WTC11 (cell line): Measurements from ENCODE around the gene ARSK. TPM values are rescaled to one million over a fixed set of nuclear protein-coding genes. Genes with fewer than 3 reads are reported as not detected.

ENCODE experiments used
- ATAC-seq: fragments of 200-7000 bp; cut with Tn5 transposase; 2 replicates; pipeline ENCODE4 v1.10.0; 2021; ENCODE audit warnings: mild to moderate bottlenecking, moderate library complexity
- CTCF ChIA-PET: fragments of 300-600 bp; sonication (Branson Sonifier 250); formaldehyde crosslinking; loops from one replicate; lab custom pipeline; 2021; ENCODE audit warnings: antibody characterized with exemption; lab: Charles Lee
- POLR2A ChIA-PET: fragments of 350-600 bp; sonication (Branson Sonifier 250); formaldehyde crosslinking; loops from one replicate; lab custom pipeline; 2021; ENCODE audit warnings: antibody characterized with exemption; lab: Charles Lee
- DNase-seq: peaks from one replicate; pipeline ENCODE4 v3.0.0; 2021; ENCODE audit warnings: low spot score
- H3K27ac Mint-ChIP-seq: 2 replicates; pipeline ENCODE4 v1.8.0; 2021; ENCODE audit warnings: mixed read lengths
- H3K27me3 Mint-ChIP-seq: 2 replicates; pipeline ENCODE4 v1.8.0; 2021; ENCODE audit warnings: low read depth, mild to moderate bottlenecking, moderate library complexity, mixed read lengths
- H3K36me3 Mint-ChIP-seq: 2 replicates; pipeline ENCODE4 v1.8.0; 2021; ENCODE audit warnings: mixed read lengths
- H3K4me1 Mint-ChIP-seq: 2 replicates; pipeline ENCODE4 v1.8.0; 2022; ENCODE audit warnings: mixed read lengths
- H3K4me3 Mint-ChIP-seq: 2 replicates; pipeline ENCODE4 v1.8.0; 2021; ENCODE audit warnings: mild to moderate bottlenecking, moderate library complexity, mixed read lengths
- H3K9me3 Mint-ChIP-seq: 2 replicates; pipeline ENCODE4 v1.8.0; 2021; ENCODE audit warnings: mixed read lengths
- CREM ChIP-seq: sonication (generic); formaldehyde crosslinking; IDR thresholded peaks from 2 replicates; pipeline ENCODE4 v1.8.1; 2022; ENCODE audit warnings: mild to moderate bottlenecking, missing genetic modification reagents, moderate library complexity
- HMGA2 ChIP-seq: fragments of 250-450 bp; sonication (Bioruptor Pico); IDR thresholded peaks from 2 replicates; pipeline ENCODE4 v1.4.0; 2021; ENCODE audit warnings: mild to moderate bottlenecking, moderate library complexity
- IRF2 ChIP-seq: sonication (generic); formaldehyde crosslinking; IDR thresholded peaks from 2 replicates; pipeline ENCODE4 v1.8.0; 2022; ENCODE audit warnings: low read depth, missing genetic modification reagents, borderline replicate concordance
- NFYB ChIP-seq: sonication (generic); formaldehyde crosslinking; conservative IDR thresholded peaks from 2 replicates; pipeline ENCODE4 v1.8.0; 2022; ENCODE audit warnings: low read depth, missing genetic modification reagents
- NR1H2 ChIP-seq: sonication (generic); formaldehyde crosslinking; IDR thresholded peaks from 2 replicates; pipeline ENCODE4 v1.9.0; 2021; ENCODE audit warnings: mild to moderate bottlenecking, moderate library complexity, missing genetic modification reagents
- NR3C1 ChIP-seq: sonication (generic); formaldehyde crosslinking; conservative IDR thresholded peaks from 2 replicates; pipeline ENCODE4 v1.8.1; 2023; ENCODE audit warnings: low read depth, mild to moderate bottlenecking, missing genetic modification reagents
- RORB ChIP-seq: fragments of 250-450 bp; sonication (Bioruptor Pico); IDR thresholded peaks from 2 replicates; pipeline ENCODE4 v1.9.0; 2021; ENCODE audit warnings: mild to moderate bottlenecking
- SOX15 ChIP-seq: fragments of 250-450 bp; sonication (Bioruptor Pico); IDR thresholded peaks from 2 replicates; pipeline ENCODE4 v1.9.0; 2021; ENCODE audit warnings: mild to moderate bottlenecking
- TCF7 ChIP-seq: sonication (generic); formaldehyde crosslinking; IDR thresholded peaks from 2 replicates; pipeline ENCODE4 v1.8.0; 2022; ENCODE audit warnings: mild to moderate bottlenecking, low read depth, missing genetic modification reagents, moderate library complexity
- TEAD1 ChIP-seq: sonication (generic); formaldehyde crosslinking; IDR thresholded peaks from 2 replicates; pipeline ENCODE4 v1.8.0; 2022; ENCODE audit warnings: mild to moderate bottlenecking, missing genetic modification reagents
- ZBTB21 ChIP-seq: sonication (generic); formaldehyde crosslinking; IDR thresholded peaks from 2 replicates; pipeline ENCODE4 v1.8.1; 2023; ENCODE audit warnings: mild to moderate bottlenecking, missing genetic modification reagents, borderline replicate concordance
- ZNF263 ChIP-seq: sonication (generic); formaldehyde crosslinking; IDR thresholded peaks from 2 replicates; pipeline ENCODE4 v1.8.1; 2022; ENCODE audit warnings: low read depth, mild to moderate bottlenecking, moderate library complexity, missing genetic modification reagents
- ZNF416 ChIP-seq: fragments of 250-450 bp; sonication (Bioruptor Pico); IDR thresholded peaks from 2 replicates; pipeline ENCODE4 v1.9.0; 2021; ENCODE audit warnings: mild to moderate bottlenecking, inconsistent platforms
- total RNA-seq: library from RNA; stranded (reverse); gene quantifications from 3 replicates; pipeline ENCODE4 v1.2.3, GENCODE V29; 2021
- TF ChIP-seq, protein P1 (sequence below): fragments of 200-600 bp; IDR thresholded peaks from 2 replicates; pipeline ENCODE4 v1.8.0; 2022; ENCODE audit warnings: antibody characterized with exemption
- TF ChIP-seq, protein P2 (sequence below): sonication (generic); formaldehyde crosslinking; IDR thresholded peaks from 2 replicates; pipeline ENCODE4 v1.8.1; 2023; ENCODE audit warnings: mild to moderate bottlenecking, missing genetic modification reagents
- TF ChIP-seq, protein P3 (sequence below): sonication (generic); formaldehyde crosslinking; conservative IDR thresholded peaks from 2 replicates; pipeline ENCODE4 v1.8.1; 2022; ENCODE audit warnings: mild to moderate bottlenecking, missing genetic modification reagents
- TF ChIP-seq, protein P4 (sequence below): sonication (generic); formaldehyde crosslinking; IDR thresholded peaks from 2 replicates; pipeline ENCODE4 v1.8.1; 2022; ENCODE audit warnings: mild to moderate bottlenecking, moderate library complexity, missing genetic modification reagents
- TF ChIP-seq, protein P5 (sequence below): sonication (generic); formaldehyde crosslinking; IDR thresholded peaks from 2 replicates; pipeline ENCODE4 v1.8.0; 2022; ENCODE audit warnings: mild to moderate bottlenecking, missing genetic modification reagents

Gene ARSK
- total RNA-seq, 1 experiment from 2014 or later: 15.1 TPM

- H3K27me3 Mint-ChIP-seq: no peaks in the 10 kb centered on the region
- no peaks in the 10 kb centered on the region for H3K9me3 Mint-ChIP-seq
- DNase-seq (no peak), ATAC-seq (no peak)
- H3K36me3 Mint-ChIP-seq: peaks cover 36% of the 10 kb centered on the region
- H3K27ac Mint-ChIP-seq: no peak overlapping the region
- POLR2A ChIA-PET: no interaction called here
- CTCF ChIA-PET: no interaction called here
- TF ChIP-seq NR1H2 (CRISPR knock-in tag) (no peak), ZBTB21 (CRISPR knock-in tag) (no peak), ZNF263 (CRISPR knock-in tag) (no peak), TCF7 (no peak), CREM (CRISPR knock-in tag) (no peak), SOX15 (CRISPR knock-in tag) (no peak), TEAD1 (CRISPR knock-in tag) (no peak)
- TF ChIP-seq, protein P1, sequence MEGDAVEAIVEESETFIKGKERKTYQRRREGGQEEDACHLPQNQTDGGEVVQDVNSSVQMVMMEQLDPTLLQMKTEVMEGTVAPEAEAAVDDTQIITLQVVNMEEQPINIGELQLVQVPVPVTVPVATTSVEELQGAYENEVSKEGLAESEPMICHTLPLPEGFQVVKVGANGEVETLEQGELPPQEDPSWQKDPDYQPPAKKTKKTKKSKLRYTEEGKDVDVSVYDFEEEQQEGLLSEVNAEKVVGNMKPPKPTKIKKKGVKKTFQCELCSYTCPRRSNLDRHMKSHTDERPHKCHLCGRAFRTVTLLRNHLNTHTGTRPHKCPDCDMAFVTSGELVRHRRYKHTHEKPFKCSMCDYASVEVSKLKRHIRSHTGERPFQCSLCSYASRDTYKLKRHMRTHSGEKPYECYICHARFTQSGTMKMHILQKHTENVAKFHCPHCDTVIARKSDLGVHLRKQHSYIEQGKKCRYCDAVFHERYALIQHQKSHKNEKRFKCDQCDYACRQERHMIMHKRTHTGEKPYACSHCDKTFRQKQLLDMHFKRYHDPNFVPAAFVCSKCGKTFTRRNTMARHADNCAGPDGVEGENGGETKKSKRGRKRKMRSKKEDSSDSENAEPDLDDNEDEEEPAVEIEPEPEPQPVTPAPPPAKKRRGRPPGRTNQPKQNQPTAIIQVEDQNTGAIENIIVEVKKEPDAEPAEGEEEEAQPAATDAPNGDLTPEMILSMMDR: no peak
- TF ChIP-seq, protein P2, sequence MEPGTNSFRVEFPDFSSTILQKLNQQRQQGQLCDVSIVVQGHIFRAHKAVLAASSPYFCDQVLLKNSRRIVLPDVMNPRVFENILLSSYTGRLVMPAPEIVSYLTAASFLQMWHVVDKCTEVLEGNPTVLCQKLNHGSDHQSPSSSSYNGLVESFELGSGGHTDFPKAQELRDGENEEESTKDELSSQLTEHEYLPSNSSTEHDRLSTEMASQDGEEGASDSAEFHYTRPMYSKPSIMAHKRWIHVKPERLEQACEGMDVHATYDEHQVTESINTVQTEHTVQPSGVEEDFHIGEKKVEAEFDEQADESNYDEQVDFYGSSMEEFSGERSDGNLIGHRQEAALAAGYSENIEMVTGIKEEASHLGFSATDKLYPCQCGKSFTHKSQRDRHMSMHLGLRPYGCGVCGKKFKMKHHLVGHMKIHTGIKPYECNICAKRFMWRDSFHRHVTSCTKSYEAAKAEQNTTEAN (CRISPR knock-in tag): no peak
- no peak overlapping the region for H3K4me3 Mint-ChIP-seq
- H3K4me1 Mint-ChIP-seq: no peaks in the 10 kb centered on the region; the same call in 1 of the 2 replicates
These were observed 35.2 kb upstream of the ARSK start for GRCh38 chr5:95519681-95520080.

DNA sequence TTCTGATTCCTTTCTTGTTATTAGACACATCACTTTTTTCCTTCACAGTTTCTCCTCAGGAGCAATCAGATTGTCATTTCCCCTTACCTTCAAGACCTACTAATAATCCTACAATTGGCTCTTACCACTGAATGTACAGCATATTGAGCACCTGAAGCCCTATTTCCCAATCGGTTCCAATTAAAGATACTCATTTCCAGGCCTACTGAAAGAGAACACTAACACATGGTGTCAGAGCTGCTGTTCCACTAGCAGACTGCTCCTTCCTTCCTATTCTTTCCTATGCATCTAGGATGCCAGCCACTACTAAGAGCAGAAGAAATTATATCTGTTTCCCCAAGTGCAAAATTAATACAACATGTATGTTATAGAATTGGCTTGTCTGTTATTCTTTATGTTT lies 34.7 kb upstream of the ARSK start:
- DNase-seq: no peak
- ChIA-PET POLR2A (no interaction called here), CTCF (no interaction called here)
- Mint-ChIP-seq H3K9me3 (no peaks in the 10 kb centered on the region), H3K27ac (no peak overlapping the region), H3K4me3 (no peak overlapping the region), H3K27me3 (no peaks in the 10 kb centered on the region), H3K36me3 (peaks cover 34% of the 10 kb centered on the region), H3K4me1 (no peaks in the 10 kb centered on the region; the same call in 1 of the 2 replicates)
- ATAC-seq: no peak
- TF ChIP-seq, protein P3, sequence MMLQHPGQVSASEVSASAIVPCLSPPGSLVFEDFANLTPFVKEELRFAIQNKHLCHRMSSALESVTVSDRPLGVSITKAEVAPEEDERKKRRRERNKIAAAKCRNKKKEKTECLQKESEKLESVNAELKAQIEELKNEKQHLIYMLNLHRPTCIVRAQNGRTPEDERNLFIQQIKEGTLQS (CRISPR knock-in tag): no peak
- TF ChIP-seq, protein P4, sequence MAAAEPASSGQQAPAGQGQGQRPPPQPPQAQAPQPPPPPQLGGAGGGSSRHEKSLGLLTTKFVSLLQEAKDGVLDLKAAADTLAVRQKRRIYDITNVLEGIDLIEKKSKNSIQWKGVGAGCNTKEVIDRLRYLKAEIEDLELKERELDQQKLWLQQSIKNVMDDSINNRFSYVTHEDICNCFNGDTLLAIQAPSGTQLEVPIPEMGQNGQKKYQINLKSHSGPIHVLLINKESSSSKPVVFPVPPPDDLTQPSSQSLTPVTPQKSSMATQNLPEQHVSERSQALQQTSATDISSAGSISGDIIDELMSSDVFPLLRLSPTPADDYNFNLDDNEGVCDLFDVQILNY (CRISPR knock-in tag): no peak
- TF ChIP-seq RORB (CRISPR knock-in tag) (no peak), NFYB (CRISPR knock-in tag) (no peak)

DNA sequence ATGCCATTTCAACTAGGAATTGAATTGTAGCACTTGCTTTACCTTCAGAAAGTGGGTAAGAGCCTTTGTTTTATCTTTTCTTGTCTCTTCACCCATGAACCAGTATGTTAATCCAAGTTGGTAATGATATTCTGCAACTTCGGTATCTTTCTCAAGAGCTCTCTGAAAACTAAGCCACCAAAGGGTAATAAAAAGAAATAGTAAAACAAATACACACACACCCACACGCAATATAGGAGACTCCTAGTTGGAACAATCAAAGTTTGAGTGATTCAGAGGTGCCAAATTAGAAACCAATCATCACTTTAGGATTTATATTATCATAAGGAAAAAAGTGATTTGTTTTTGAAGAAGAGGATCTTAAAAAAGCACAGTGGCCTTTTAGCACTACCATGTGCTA lies 30.5 kb upstream of the ARSK start:
- no peak for ATAC-seq
- TF ChIP-seq NR3C1 (CRISPR knock-in tag): no peak
- Mint-ChIP-seq H3K9me3 (no peaks in the 10 kb centered on the region), H3K36me3 (peaks cover 43% of the 10 kb centered on the region), H3K27ac (no peak overlapping the region), H3K4me1 (no peaks in the 10 kb centered on the region; the same call in 1 of the 2 replicates), H3K27me3 (no peaks in the 10 kb centered on the region), H3K4me3 (no peak overlapping the region)
- DNase-seq: no peak
- ChIA-PET POLR2A (no interaction called here), CTCF (no interaction called here)

DNA sequence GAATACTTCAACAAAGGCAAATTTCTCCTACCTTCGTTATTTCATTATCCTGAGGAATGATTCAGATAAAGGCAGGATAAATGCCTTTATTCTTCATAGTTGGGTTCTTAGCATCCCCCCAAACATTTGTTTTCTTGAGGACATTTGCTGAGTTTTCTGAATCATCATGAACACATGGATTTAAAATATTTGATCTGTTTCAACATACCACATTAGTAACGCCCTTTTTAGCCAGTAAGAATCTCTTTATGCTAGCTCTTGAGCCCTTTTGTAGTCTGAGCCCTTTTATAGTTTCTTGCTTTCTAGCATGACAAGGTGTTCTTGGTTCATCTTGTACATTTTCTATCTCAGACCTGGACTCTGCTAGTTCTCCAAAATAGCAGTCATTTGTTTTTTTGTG lies 28.0 kb upstream of the ARSK start:
- Mint-ChIP-seq H3K27ac (no peak overlapping the region), H3K4me3 (no peak overlapping the region), H3K36me3 (peaks cover 40% of the 10 kb centered on the region), H3K4me1 (peaks cover 9% of the 10 kb centered on the region), H3K27me3 (no peaks in the 10 kb centered on the region), H3K9me3 (no peaks in the 10 kb centered on the region)
- ChIA-PET CTCF (no interaction called here), POLR2A (no interaction called here)
- TF ChIP-seq, protein P5, sequence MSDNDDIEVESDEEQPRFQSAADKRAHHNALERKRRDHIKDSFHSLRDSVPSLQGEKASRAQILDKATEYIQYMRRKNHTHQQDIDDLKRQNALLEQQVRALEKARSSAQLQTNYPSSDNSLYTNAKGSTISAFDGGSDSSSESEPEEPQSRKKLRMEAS: no peak
- TF ChIP-seq IRF2 (CRISPR knock-in tag) (no peak), ZNF416 (CRISPR knock-in tag) (no peak), HMGA2 (CRISPR knock-in tag) (no peak)
- DNase-seq: no peak
- ATAC-seq: no peak
